GM21526 (cell line): Measurements from ENCODE around the gene PI3.

Experiments used
- ATAC-seq: cut with Tn5 transposase; IDR thresholded peaks from one replicate; pipeline ENCODE4 v1.9.1; 2021; ENCODE audit warnings: moderate library complexity; ENCODE audit not compliant: unreplicated experiment, low FRiP score

Gene PI3

GRCh38 chr20:45183084-45183483 is 8.4 kb downstream of the PI3 start:
- ATAC-seq: no peak

DNA sequence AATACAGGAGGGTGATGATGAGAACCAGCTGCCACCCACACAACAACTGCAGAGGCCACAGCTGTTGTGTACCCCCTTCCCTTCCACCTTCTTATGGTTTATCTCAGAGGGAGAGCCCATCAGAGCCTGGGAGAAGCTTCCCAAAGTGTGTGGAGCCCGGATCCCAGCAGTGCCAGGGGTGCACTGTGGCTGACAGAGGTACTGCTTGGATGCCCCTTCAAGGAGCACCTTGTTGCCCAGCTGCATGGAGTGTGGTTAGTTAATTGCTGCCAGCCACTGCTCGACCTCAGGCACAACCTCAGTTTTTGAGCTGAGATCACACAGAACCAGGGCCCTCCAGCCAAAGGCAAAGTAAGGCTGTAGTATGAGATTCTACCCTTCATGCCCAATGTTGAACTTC is 13.0 kb downstream of the PI3 start:
- ATAC-seq: no peak

DNA sequence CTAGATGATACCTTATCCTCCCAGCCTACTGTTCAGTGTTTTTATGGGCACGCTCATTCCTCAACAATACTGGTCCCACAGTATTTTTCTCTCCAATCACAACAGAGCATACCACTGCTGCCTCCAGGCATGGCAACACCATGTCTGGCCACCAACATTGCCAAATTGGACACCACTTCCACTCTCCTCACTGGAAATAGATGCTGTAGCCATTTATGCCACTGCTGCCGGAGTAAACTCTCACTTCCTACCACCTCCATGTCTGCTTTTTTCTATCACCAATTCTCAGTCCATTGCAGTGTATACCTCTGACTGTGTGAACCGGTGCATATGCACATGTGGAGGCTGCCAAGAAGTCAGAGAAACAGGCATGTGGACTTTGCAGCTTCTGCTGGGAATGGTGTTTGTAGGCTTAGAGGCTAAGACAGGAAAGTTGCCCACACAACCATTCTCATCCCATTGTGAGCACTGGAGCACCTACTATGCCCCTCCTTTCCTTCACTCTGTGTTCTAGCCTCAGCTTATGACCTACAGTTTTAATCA is 14.4 kb downstream of the PI3 start:
- ATAC-seq: no peak

GRCh38 chr20:45189861-45190260 is 15.2 kb downstream of the PI3 start:
- no peak for ATAC-seq

DNA sequence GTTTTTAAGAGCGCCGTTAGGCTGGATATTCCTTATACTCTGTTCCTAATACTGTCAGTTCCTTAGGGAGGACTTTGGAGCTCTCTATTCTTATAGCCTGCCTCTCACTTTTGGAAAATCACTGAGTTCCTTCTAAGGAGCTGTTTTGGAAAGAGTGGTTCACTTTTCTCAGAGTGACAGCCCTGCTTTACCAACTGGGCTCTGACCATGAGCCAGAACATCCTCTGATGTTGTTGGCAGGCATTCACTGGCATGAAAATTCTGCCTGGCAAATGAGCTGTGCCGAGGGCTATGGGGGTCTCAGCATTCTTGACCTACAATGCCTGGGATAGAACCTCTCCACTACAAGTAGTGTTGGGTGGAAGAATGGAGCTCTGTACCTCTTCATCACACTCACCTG is 17.2 kb downstream of the PI3 start:
- no peak for ATAC-seq

- ATAC-seq: no peak
These were observed 18.6 kb downstream of the PI3 start for GRCh38 chr20:45193331-45193730.

- no peak for ATAC-seq
These were observed 32.0 kb downstream of the PI3 start, which contains the start of gene SEMG1 for GRCh38 chr20:45206725-45207124. SEMG1 (plus strand) TSS chr20:45207033; CDS start chr20:45207054, 21 bp downstream.

DNA sequence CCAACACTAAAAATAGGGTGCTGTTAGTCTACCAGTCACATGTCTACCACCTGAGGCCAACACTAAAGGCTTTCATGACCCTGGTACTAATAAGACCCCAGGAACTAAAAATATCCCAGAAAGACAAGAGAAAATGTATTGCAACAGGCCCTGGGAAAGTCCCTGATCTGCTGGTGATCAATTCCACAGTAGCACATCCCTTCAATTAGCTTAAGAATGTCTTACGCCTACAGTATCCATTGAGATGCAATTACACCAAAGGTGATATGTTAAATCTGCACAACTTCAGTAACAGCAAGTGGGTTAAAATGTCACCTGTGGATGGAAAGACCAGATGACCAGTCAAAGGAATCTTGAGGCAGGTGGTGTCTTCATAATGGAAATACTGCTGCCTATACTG is 35.2 kb downstream of the PI3 start:
- ATAC-seq: no peak

DNA sequence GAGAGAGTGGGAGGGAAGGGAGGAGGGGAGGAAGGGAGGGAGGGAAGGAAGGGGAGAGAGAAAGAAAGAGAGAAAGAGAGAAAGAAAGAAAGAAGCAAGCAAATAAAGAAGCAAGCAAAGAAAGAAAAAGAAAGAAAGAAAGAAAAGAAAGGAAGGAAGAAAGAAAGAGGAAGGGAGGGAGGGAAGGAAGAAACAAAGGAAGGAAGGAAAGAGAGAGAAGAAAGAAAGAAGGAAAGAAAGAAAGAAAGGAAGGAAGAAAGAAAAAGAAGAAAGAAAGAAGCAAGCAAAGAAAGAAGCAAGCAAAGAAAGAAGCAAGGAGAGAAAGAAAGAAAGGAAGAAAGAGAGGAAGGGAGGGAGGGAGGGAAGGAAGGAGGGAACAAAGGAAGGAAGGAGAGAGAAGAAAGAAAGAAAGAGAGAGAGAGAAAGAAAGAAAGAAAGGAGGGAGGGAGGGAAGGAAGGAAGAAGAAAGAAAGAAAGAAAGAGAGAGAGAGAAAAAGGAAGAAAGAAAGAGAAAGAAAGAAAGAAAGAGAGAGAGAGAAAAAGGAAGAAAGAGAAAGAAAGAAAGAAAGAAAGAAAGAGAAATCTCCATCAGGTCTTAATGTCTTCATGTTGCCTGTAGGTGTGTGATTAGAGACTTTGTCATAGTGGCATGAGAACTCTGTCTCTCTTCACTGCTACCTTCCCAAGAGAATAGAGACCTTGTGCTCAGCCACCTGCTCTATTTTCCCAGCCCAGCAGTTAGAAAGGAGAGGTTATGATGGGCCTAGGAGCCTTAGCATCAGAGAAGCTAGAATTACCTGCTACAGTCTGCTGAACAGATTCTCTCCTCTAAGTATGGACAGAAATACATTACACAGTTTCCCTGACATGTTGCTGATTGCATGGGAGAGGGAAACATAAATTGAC is 37.1 kb downstream of the PI3 start:
- ATAC-seq: no peak

DNA sequence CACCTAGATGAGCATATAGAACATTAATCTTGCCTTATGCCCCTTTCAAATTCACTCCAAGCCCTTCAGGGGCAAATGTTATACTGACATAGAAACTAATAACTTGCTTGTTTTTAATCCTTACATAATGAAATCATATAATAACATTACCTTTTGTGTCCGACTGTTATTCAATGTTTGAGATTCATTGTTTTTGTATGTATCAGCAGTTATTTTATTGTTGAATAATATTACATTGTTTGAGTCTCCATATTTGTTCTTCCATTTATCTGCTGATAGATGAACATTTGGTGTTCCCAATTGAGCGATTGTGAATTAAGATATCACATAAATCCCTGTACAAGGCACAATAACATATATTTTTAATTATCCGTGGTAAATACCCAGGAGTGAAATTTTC is 38.1 kb downstream of the PI3 start:
- ATAC-seq: no peak

DNA sequence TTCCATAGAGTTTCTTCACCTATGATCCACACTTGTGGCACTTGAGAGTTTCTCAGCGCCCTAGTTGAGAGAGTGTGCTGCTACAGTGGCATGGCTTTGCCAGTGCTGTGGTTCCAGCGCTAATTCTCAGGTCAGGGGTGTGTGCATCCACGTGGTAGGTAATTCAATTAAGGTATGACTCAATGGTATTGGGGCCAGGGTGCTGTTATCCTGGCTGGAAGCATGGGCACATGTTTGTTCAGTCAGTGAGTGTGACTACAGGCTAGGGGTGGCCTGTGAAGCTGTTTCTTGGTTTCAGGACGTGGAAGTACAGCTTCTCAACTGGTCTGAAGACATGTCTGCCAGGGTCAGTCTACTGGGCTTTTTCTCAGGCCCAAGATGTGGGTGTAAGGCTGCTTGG is 43.4 kb downstream of the PI3 start:
- no peak for ATAC-seq

DNA sequence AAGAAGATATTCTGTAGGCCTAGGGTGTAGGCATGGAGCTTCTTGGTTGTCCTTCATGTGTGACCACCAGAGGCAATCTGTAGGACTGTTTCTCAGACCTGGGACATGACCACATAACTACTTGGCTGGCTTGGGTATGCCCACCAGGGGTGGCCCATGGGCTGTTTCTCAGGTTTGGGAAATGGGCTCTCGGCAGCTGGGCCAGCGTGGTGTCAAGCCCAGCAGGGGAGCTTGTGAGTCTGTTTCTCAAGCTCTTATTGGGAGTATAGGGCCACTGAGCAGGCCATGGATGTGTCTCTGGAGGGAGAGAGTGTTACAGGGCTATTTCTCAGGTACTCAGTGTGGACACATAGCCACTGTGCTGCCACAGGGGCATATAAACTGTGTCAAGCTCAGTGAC is 43.9 kb downstream of the PI3 start:
- no peak for ATAC-seq

DNA sequence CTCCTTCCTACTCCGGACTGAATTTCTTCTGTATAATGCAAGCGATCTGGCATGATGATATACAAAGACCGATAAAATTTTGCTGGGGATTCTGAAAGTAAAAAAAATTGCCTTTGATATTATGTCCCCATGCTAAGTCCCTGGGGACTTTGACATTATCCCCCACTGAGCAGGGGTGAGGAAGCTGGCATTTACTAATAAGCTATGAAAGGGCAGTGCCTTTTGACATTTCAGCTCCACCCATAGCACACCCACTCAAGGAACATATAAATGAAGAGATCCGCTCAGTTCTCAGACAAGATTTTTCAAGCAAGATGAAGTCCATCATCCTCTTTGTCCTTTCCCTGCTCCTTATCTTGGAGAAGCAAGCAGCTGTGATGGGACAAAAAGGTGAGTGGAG is 46.4 kb downstream of the PI3 start, which contains the start of gene SEMG2:
Gene SEMG2 (plus strand): TSS at position 298 of the 400 bp plus-strand sequence. CDS start 17 bp downstream, at position 315.
- ATAC-seq: no peak

GRCh38 chr20:45223136-45223535 is 48.4 kb downstream of the PI3 start:
- no peak for ATAC-seq
